HG03571 (cell line): Measurements from ENCODE around the gene PARVA.
"Not testable (repeated sequence)": the region's sequence is repeated elsewhere in the genome, so short reads cannot be mapped to it uniquely, and the experiment has no call there.

Source experiments
- ATAC-seq: cut with Tn5 transposase; IDR thresholded peaks from one replicate; pipeline ENCODE4 v1.9.1; 2021; ENCODE audit not compliant: unreplicated experiment

Gene PARVA

GRCh38 chr11:12496181-12497025, 119.0 kb downstream of the PARVA start:
- ATAC-seq = no peak

- ATAC-seq = no peak
Observed at GRCh38 chr11:12497431-12497830, 120.1 kb downstream of the PARVA start.

GRCh38 chr11:12499071-12499470, 121.7 kb downstream of the PARVA start:
- ATAC-seq = no peak

- no peak for ATAC-seq
Observed at GRCh38 chr11:12502046-12502445, 124.7 kb downstream of the PARVA start.

- no peak for ATAC-seq
Observed at GRCh38 chr11:12503039-12503484, 125.7 kb downstream of the PARVA start.

GRCh38 chr11:12503886-12504285, 126.5 kb downstream of the PARVA start:
- no peak for ATAC-seq

GRCh38 chr11:12505183-12505582, 127.8 kb downstream of the PARVA start:
- no peak for ATAC-seq

- no peak for ATAC-seq
Observed at GRCh38 chr11:12506404-12506921, 129.1 kb downstream of the PARVA start.

- ATAC-seq = no peak
Observed at GRCh38 chr11:12507391-12507790, 130.0 kb downstream of the PARVA start.

- ATAC-seq = no peak
Observed at GRCh38 chr11:12508151-12508751, 130.9 kb downstream of the PARVA start.

GRCh38 chr11:12509371-12509770, 132.0 kb downstream of the PARVA start:
- ATAC-seq = no peak

- no peak for ATAC-seq
Observed at GRCh38 chr11:12512132-12512531, 134.8 kb downstream of the PARVA start.

- no peak for ATAC-seq
Observed at GRCh38 chr11:12512826-12513395, 135.5 kb downstream of the PARVA start.

GRCh38 chr11:12516387-12517105, 139.2 kb downstream of the PARVA start:
- no peak for ATAC-seq

GRCh38 chr11:12517306-12517705, 139.9 kb downstream of the PARVA start:
- no peak for ATAC-seq

GRCh38 chr11:12517741-12518140, 140.4 kb downstream of the PARVA start:
- ATAC-seq = no peak

- ATAC-seq = no peak
Observed at GRCh38 chr11:12518606-12519385, 141.4 kb downstream of the PARVA start.

GRCh38 chr11:12520054-12520453, 142.7 kb downstream of the PARVA start:
- ATAC-seq = no peak

GRCh38 chr11:12520576-12520975, 143.2 kb downstream of the PARVA start:
- not testable (repeated sequence) for ATAC-seq

- ATAC-seq = no peak
Observed at GRCh38 chr11:12523180-12523924, 146.0 kb downstream of the PARVA start.
